DOHH2 (cell line): ENCODE data around the gene TFCP2.
A peak's percentile ranks its signal among the peaks of the same experiment; 100 is the strongest.
"Not testable (repeated sequence)": the region's sequence is repeated elsewhere in the genome, so short reads cannot be mapped to it uniquely, and the experiment has no call there.

ENCODE experiments used
- H3F3A ChIP-seq: fragments of 200-600 bp; sonication (generic), shearing (Covaris generic); 2 replicates; pipeline ENCODE4 v1.6.0; 2016; ENCODE audit warnings: antibody characterized with exemption, mild to moderate bottlenecking; ENCODE audit not compliant: control insufficient read depth, insufficient read depth
- H3K27ac ChIP-seq: fragments of 200-600 bp; sonication (generic); 2 replicates; pipeline ENCODE4 v1.5.1; 2014; ENCODE audit warnings: low read depth, mild to moderate bottlenecking, low read length, moderate library complexity
- H3K27me3 ChIP-seq: fragments of 200-600 bp; sonication (generic); 2 replicates; pipeline ENCODE4 v1.6.1; 2014; ENCODE audit warnings: mild to moderate bottlenecking, low read length, mixed read lengths; ENCODE audit not compliant: control insufficient read depth
- H3K36me3 ChIP-seq: fragments of 200-600 bp; sonication (generic); 2 replicates; pipeline ENCODE4 v1.6.1; 2014; ENCODE audit warnings: mild to moderate bottlenecking, low read length, moderate library complexity, mixed read lengths; ENCODE audit not compliant: control insufficient read depth
- H3K4me1 ChIP-seq: fragments of 200-600 bp; sonication (generic); 2 replicates; pipeline ENCODE4 v1.6.1; 2014; ENCODE audit warnings: mild to moderate bottlenecking, low read length, mixed read lengths; ENCODE audit not compliant: control insufficient read depth
- H3K4me2 ChIP-seq: fragments of 200-600 bp; sonication (generic); 2 replicates; pipeline ENCODE4 v1.6.0; 2014; ENCODE audit warnings: mild to moderate bottlenecking, low read length, moderate library complexity
- H3K4me3 ChIP-seq: fragments of 200-600 bp; sonication (generic); 2 replicates; pipeline ENCODE4 v1.5.1; 2014; ENCODE audit warnings: mild to moderate bottlenecking, low read length, mixed read lengths
- H3K79me2 ChIP-seq: fragments of 200-600 bp; sonication (generic); 2 replicates; pipeline ENCODE4 v1.6.1; 2014; ENCODE audit warnings: mild to moderate bottlenecking, low read length, mixed read lengths; ENCODE audit not compliant: control insufficient read depth
- H3K9me2 ChIP-seq: fragments of 200-600 bp; sonication (generic); replicated peaks from 2 replicates; pipeline ENCODE4 v1.6.1; 2014; ENCODE audit warnings: mild to moderate bottlenecking, low read length, mixed read lengths; ENCODE audit not compliant: control insufficient read depth
- H3K9me3 ChIP-seq: fragments of 200-600 bp; sonication (generic); 2 replicates; pipeline ENCODE4 v1.6.1; 2014; ENCODE audit warnings: antibody characterized with exemption, low read length, mixed read lengths; ENCODE audit not compliant: control insufficient read depth, insufficient read depth
- H4K20me1 ChIP-seq: fragments of 200-600 bp; sonication (generic); 2 replicates; pipeline ENCODE4 v1.6.0; 2014; ENCODE audit warnings: low read depth, mild to moderate bottlenecking, antibody characterized with exemption, low read length, moderate library complexity; ENCODE audit not compliant: control insufficient read depth, insufficient read depth
- EZH2phosphoT487 ChIP-seq: fragments of 200-600 bp; sonication (generic); IDR thresholded peaks from 2 replicates; pipeline ENCODE4 v1.6.1; 2017; ENCODE audit warnings: borderline replicate concordance, mild to moderate bottlenecking, antibody characterized with exemption, low read length, moderate library complexity, mixed read lengths
- TF ChIP-seq, protein P1 (sequence below): fragments of 200-600 bp; sonication (generic); IDR thresholded peaks from one replicate; pipeline ENCODE4 v1.5.1; 2014; ENCODE audit warnings: antibody characterized with exemption, mild to moderate bottlenecking, low read depth, low read length; ENCODE audit not compliant: poor library complexity, severe bottlenecking

The TFCP2 gene, protein sequence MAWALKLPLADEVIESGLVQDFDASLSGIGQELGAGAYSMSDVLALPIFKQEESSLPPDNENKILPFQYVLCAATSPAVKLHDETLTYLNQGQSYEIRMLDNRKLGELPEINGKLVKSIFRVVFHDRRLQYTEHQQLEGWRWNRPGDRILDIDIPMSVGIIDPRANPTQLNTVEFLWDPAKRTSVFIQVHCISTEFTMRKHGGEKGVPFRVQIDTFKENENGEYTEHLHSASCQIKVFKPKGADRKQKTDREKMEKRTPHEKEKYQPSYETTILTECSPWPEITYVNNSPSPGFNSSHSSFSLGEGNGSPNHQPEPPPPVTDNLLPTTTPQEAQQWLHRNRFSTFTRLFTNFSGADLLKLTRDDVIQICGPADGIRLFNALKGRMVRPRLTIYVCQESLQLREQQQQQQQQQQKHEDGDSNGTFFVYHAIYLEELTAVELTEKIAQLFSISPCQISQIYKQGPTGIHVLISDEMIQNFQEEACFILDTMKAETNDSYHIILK

DNA sequence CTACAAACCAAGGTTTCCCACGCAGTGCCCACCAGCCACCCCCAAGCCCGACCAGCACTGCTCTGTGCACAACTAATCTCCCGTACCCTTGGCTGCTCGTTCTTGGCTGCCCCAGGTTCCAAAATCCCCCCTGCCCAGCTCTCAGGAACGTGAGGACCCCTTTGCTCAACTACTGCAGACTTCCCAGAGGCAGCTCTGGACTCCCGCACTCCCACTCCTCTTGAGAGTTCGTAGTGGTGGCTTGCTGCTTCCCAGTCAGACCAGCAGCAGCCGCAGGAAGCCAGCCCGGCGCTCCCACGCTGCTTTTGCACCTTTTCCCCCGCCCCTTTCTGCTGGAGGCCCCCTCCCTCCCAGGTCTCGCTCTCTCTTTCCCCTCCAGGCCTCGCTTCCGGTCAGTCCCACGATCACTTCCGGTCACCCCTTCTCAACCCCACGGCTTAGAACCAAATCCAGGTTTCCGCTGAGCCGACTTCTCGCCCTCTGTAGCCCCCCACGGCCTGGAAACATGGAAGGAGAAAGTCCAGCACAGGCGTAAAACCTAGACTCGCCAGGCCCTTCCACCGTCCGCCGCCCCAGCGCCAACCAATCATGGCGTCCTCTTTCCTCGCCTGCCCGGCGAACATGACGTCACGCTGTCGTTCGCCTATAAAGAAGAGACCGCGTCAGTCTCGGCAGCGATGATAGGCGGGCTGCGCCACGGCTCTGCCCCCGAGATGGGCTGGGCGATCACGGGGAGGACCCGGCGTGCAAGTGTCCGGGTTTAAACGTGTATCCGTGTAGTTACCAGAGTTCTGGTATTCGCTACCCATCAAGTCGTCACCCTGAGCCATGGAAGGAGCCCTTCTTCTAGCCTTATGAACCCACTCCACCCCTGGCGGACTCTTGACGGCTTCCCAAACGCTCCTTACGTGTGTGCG, at the start of gene TFCP2:
TSS of gene TFCP2 (minus strand) at position 621 of the 917 bp plus-strand sequence. CDS start 713 bp downstream, outside the sequence.
- no peaks in the 10 kb centered on the region for H4K20me1 ChIP-seq
- 0 out of 2 replicates have a peak, but pooled peaks cover 5% of the 10 kb centered on the region for H3F3A ChIP-seq
- 0 out of 2 replicates have a peak, but pooled peaks cover 3% of the 10 kb centered on the region for H3K36me3 ChIP-seq
- no peaks in the 10 kb centered on the region for H3K9me3 ChIP-seq
- H3K4me2 ChIP-seq, result peak within 1 kb of the TSS; percentile 81
- peak within 1 kb of the TSS; percentile 89 for H3K4me3 ChIP-seq
- no peaks in the 10 kb centered on the region for H3K9me2 ChIP-seq
- no peak within 1 kb of the TSS for H3K27ac ChIP-seq
- peaks cover 12% of the 10 kb centered on the region for H3K4me1 ChIP-seq
- TF ChIP-seq, protein P1, sequence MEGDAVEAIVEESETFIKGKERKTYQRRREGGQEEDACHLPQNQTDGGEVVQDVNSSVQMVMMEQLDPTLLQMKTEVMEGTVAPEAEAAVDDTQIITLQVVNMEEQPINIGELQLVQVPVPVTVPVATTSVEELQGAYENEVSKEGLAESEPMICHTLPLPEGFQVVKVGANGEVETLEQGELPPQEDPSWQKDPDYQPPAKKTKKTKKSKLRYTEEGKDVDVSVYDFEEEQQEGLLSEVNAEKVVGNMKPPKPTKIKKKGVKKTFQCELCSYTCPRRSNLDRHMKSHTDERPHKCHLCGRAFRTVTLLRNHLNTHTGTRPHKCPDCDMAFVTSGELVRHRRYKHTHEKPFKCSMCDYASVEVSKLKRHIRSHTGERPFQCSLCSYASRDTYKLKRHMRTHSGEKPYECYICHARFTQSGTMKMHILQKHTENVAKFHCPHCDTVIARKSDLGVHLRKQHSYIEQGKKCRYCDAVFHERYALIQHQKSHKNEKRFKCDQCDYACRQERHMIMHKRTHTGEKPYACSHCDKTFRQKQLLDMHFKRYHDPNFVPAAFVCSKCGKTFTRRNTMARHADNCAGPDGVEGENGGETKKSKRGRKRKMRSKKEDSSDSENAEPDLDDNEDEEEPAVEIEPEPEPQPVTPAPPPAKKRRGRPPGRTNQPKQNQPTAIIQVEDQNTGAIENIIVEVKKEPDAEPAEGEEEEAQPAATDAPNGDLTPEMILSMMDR, result no peak
- no peak for TF ChIP-seq EZH2phosphoT487
- 0 out of 2 replicates have a peak, but pooled peaks cover 2% of the 10 kb centered on the region for H3K27me3 ChIP-seq
- H3K79me2 ChIP-seq, result peaks cover 38% of the 10 kb centered on the region

DNA sequence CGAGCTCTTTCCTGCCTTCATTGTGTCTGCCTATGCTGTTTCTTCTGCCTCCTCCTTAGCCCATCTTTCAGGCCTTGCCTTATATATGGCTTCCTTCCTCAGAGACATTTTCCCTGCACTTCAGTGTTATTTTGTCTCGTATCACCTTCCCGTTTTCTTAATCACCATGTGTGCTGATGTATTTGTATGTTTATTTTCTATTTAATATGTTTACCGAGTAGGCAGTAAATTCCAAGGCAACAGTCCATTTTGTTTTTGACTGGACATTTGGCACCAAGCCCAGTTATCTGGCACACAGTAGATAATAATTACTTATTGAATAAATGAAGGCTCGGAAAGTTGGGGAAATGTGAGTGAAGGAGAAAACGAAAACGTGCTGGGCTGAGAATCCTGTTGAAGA, 49.5 kb upstream of the TFCP2 start:
- Histone ChIP-seq H3K36me3 (no peaks in the 10 kb centered on the region), H3K27ac (no peak overlapping the region), H3K4me2 (no peak overlapping the region)

DNA sequence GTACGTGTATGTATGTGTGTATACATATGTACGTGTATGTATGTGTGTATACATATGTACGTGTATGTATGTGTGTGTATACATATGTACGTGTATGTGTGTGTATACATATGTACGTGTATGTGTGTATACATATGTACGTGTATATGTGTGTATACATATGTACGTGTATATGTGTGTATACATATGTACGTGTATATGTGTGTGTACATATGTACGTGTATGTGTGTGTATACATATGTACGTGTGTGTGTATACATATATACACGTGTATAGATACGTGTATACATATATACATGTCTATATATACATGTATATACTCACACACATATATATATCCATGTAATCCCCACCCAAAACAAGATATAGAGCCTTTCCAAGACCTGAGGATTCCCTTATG, 46.9 kb upstream of the TFCP2 start:
- peaks cover 15% of the 10 kb centered on the region for H3K4me1 ChIP-seq
- H3K9me2 ChIP-seq, H4K20me1 ChIP-seq, H3K9me3 ChIP-seq, H3K4me3 ChIP-seq, H3K27me3 ChIP-seq, H3K27ac ChIP-seq, H3K36me3 ChIP-seq, H3K79me2 ChIP-seq: not testable (repeated sequence)
- peaks cover 17% of the 10 kb centered on the region for H3F3A ChIP-seq
- H3K4me2 ChIP-seq, result peak overlapping the region; percentile 89

More for the DNA sequence above, 49.5 kb upstream of the TFCP2 start:
- Histone ChIP-seq H3K4me1 (peaks cover 15% of the 10 kb centered on the region), H3F3A (peaks cover 6% of the 10 kb centered on the region), H4K20me1 (no peaks in the 10 kb centered on the region), H3K27me3 (no peaks in the 10 kb centered on the region), H3K79me2 (no peaks in the 10 kb centered on the region), H3K9me2 (no peaks in the 10 kb centered on the region), H3K4me3 (no peak overlapping the region), H3K9me3 (no peaks in the 10 kb centered on the region)
- no peak for TF ChIP-seq EZH2phosphoT487
- TF ChIP-seq, protein P1, result no peak
